SU-DHL-6 (cell line): ENCODE data around the gene IRF2BPL.

Experiments
- CTCF ChIP-seq: fragments of 200-600 bp; sonication (generic); IDR thresholded peaks from one replicate; pipeline ENCODE4 v1.5.1; 2017; ENCODE audit warnings: antibody characterized with exemption, mild to moderate bottlenecking, low read length, moderate library complexity; ENCODE audit not compliant: insufficient read depth, poor library complexity, severe bottlenecking
- EZH2phosphoT487 ChIP-seq: fragments of 200-600 bp; sonication (generic), shearing (Covaris generic); conservative IDR thresholded peaks from 2 replicates; pipeline ENCODE4 v1.6.1; 2018; ENCODE audit warnings: mild to moderate bottlenecking, antibody characterized with exemption, low read length, moderate library complexity, mixed read lengths

GRCh38 chr14:77000340-77001270 is 27.9 kb downstream of the IRF2BPL start:
- no peak for TF ChIP-seq CTCF
- no peak for TF ChIP-seq EZH2phosphoT487
